ENCODE results near the gene SELENOF. TPM values are rescaled to one million over a fixed set of nuclear protein-coding genes. Genes with fewer than 3 reads are reported as not detected.

Gene SELENOF
- total RNA-seq, 1 donor from 2014 or later, result 198 TPM

DNA sequence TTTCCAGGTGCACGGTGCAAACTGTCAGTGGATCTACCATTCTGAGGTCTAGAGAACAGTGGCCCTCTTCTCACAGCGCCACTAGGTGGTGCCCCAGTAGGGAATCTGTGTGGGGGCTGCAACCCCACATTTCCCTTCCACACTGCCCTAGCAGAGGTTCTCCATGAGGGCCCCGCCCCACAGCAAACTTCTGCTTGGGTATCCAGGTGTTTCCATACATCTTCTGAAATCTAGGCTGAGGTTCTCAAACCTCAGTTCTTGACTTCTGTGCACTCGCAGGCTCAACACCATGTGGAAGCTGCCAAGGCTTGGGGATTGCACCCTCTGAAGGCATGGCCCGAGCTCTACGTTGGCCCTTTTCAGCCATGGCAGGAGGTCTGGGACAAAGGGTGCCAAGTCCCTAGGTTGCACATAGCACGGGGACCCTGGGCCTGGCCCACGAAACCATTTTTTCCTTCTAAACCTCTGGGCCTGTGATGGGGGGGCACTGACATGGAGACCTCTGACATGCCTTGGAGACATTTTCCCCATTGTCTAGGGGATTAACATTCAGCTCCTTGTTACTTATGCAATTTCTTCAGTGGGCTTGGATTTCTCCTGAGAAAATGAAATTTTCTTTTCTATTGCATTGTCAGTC is 10.5 kb upstream of the SELENOF start:
- no peak overlapping the region for H3K4me3 Mint-ChIP-seq (ENCODE audit: unreplicated experiment)
- H3K27ac Mint-ChIP-seq (ENCODE audit: unreplicated experiment), result no peak overlapping the region
- TF ChIP-seq, protein P1, sequence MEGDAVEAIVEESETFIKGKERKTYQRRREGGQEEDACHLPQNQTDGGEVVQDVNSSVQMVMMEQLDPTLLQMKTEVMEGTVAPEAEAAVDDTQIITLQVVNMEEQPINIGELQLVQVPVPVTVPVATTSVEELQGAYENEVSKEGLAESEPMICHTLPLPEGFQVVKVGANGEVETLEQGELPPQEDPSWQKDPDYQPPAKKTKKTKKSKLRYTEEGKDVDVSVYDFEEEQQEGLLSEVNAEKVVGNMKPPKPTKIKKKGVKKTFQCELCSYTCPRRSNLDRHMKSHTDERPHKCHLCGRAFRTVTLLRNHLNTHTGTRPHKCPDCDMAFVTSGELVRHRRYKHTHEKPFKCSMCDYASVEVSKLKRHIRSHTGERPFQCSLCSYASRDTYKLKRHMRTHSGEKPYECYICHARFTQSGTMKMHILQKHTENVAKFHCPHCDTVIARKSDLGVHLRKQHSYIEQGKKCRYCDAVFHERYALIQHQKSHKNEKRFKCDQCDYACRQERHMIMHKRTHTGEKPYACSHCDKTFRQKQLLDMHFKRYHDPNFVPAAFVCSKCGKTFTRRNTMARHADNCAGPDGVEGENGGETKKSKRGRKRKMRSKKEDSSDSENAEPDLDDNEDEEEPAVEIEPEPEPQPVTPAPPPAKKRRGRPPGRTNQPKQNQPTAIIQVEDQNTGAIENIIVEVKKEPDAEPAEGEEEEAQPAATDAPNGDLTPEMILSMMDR (IDR thresholded peaks at IDR 0.05), result no peak
- DNase-seq (ENCODE audit: extremely low spot score, unreplicated experiment), result no peak
- H3K27me3 Mint-ChIP-seq (ENCODE audit: unreplicated experiment), result no peaks in the 10 kb centered on the region
- peaks cover 6% of the 10 kb centered on the region for H3K4me1 Mint-ChIP-seq (ENCODE audit: unreplicated experiment)
- H3K9me3 Mint-ChIP-seq (ENCODE audit: unreplicated experiment), result peaks cover 22% of the 10 kb centered on the region
- H3K36me3 Mint-ChIP-seq (ENCODE audit: unreplicated experiment), result peaks cover 2% of the 10 kb centered on the region

DNA sequence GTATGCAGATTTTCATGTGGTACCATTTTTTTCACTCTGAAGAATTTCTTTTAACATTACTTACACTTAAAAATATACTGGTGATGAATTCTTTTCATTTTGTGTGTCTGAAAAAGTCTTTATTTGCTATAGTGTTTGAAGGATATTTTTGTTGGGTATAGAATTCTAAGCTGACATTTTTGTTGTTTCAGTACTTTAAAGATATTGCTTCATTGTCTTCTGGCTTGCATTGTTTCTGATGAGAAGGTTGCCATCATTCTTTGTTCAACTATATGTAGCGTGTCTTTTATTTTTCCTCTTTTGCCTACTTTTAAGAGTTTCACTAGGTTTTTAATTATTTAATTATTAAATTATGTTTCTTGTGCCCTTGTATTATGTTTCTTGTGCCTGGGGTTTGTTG is 8.5 kb upstream of the SELENOF start:
- TF ChIP-seq, protein P1 (IDR thresholded peaks at IDR 0.05), result no peak
- H3K36me3 Mint-ChIP-seq (ENCODE audit: unreplicated experiment), result peaks cover 2% of the 10 kb centered on the region

GRCh38 chr1:86916752-86917151 is 2.8 kb upstream of the SELENOF start:
- H3K9me3 Mint-ChIP-seq (ENCODE audit: unreplicated experiment), result no peaks in the 10 kb centered on the region
- peaks cover 17% of the 10 kb centered on the region for H3K4me1 Mint-ChIP-seq (ENCODE audit: unreplicated experiment)
- no peaks in the 10 kb centered on the region for H3K36me3 Mint-ChIP-seq (ENCODE audit: unreplicated experiment)
- no peak overlapping the region for H3K27ac Mint-ChIP-seq (ENCODE audit: unreplicated experiment)
- no peak overlapping the region for H3K4me3 Mint-ChIP-seq (ENCODE audit: unreplicated experiment)
- TF ChIP-seq, protein P1 (IDR thresholded peaks at IDR 0.05), result no peak
- no peak for DNase-seq (ENCODE audit: extremely low spot score, unreplicated experiment)
- no peaks in the 10 kb centered on the region for H3K27me3 Mint-ChIP-seq (ENCODE audit: unreplicated experiment)

More for the DNA sequence above, 8.5 kb upstream of the SELENOF start:
- peaks cover 22% of the 10 kb centered on the region for H3K9me3 Mint-ChIP-seq (ENCODE audit: unreplicated experiment)
- H3K4me1 Mint-ChIP-seq (ENCODE audit: unreplicated experiment), result peaks cover 6% of the 10 kb centered on the region
- H3K27ac Mint-ChIP-seq (ENCODE audit: unreplicated experiment), result no peak overlapping the region
- no peak for DNase-seq (ENCODE audit: extremely low spot score, unreplicated experiment)
- H3K27me3 Mint-ChIP-seq (ENCODE audit: unreplicated experiment), result no peaks in the 10 kb centered on the region
- no peak overlapping the region for H3K4me3 Mint-ChIP-seq (ENCODE audit: unreplicated experiment)

GRCh38 chr1:86915737-86916235 is 1.9 kb upstream of the SELENOF start:
- Mint-ChIP-seq H3K36me3 (ENCODE audit: unreplicated experiment) (peaks cover 3% of the 10 kb centered on the region), H3K27me3 (ENCODE audit: unreplicated experiment) (no peaks in the 10 kb centered on the region), H3K9me3 (ENCODE audit: unreplicated experiment) (no peaks in the 10 kb centered on the region), H3K4me3 (ENCODE audit: unreplicated experiment) (no peak overlapping the region), H3K4me1 (ENCODE audit: unreplicated experiment) (peaks cover 27% of the 10 kb centered on the region), H3K27ac (ENCODE audit: unreplicated experiment) (no peak overlapping the region)
- TF ChIP-seq, protein P1 (IDR thresholded peaks at IDR 0.05), result no peak
- no peak for DNase-seq (ENCODE audit: extremely low spot score, unreplicated experiment)

DNA sequence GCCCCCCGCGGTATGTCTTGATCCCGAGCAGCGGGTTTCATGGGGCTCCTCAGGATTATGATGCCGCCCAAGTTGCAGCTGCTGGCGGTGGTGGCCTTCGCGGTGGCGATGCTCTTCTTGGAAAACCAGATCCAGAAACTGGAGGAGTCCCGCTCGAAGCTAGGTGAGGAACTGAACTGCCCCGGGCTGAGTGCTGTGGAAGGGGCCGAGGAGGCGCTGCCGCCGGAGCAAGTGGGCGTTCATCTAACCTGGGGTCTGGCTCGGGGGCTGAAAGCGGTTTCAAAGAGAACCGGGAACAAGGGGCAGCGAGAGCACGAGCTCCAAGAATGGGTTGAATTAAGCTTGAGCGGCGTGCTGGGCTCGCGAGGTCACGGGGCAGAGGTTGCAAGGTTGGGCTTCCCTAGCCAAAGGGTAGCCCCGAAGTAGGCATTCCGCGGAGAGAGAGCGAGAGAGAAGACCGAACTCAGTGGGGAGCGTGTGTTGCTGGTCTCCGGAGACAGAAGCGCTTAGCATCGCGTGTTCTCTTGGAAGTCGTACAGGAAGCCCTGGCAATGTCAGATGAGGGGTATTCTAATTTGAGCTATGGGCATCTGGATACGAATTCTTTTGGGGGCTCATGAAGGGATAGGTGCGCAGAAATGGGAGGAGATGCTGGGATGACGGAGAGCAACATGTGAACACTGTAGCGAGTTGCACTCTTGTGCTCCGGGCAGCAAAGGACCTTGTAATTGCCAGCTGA is 1.2 kb upstream of the SELENOF start:
- no peak for DNase-seq (ENCODE audit: extremely low spot score, unreplicated experiment)
- Mint-ChIP-seq H3K4me1 (ENCODE audit: unreplicated experiment) (peaks cover 29% of the 10 kb centered on the region), H3K9me3 (ENCODE audit: unreplicated experiment) (no peaks in the 10 kb centered on the region), H3K36me3 (ENCODE audit: unreplicated experiment) (peaks cover 4% of the 10 kb centered on the region), H3K27me3 (ENCODE audit: unreplicated experiment) (no peaks in the 10 kb centered on the region), H3K4me3 (ENCODE audit: unreplicated experiment) (no peak overlapping the region), H3K27ac (ENCODE audit: unreplicated experiment) (no peak overlapping the region)
- TF ChIP-seq, protein P1 (IDR thresholded peaks at IDR 0.05), result no peak
